ENCODE results near the gene PRRT1.
A peak's percentile ranks its signal among the peaks of the same experiment; 100 is the strongest.

PRRT1 gene

DNA sequence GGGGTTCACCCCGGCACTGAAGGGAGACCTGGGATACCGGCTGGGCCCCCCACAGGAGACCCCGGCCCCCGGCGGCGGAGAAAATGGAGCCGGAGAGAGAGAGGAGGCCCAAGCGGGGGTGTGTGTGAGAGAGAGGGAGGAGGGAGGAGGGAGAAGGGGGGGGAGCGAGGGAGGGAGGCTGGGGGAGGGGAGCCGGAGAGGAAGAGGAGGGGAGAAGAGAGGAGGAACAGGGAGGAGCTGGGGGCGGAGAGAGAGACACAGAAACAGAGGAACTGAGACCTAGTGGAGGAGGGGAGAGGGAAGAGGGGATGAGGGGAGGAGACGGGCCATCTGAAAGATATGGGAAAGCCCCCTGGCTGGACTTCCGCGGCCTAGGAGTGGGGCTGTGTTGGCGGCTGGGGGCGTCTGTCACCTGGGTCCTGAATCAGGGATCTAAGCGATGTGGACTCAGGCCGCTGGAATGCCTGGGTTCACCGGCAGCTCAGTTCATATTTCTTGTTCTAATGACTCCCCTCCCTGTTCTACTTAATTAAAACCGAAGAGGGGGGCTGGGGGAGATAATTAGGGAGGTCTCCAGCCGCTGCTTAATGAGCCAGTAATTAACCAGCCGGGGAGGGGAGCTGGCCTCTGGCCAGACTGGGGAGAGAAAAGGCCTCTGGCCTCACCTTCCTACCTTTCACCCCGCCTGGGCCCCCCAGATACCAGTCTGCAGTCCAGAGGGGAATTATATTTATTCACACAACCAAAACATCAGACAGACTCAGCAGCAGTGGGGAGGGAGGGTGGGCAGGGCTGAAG, 38.5 kb upstream of the PRRT1 start, which contains the start of gene PBX2:
Gene PBX2 (minus strand): TSS at position 149 of the 798 bp plus-strand sequence. CDS start 287 bp downstream, outside the sequence.
- H3K9me2 ChIP-seq (replicated peaks; ENCODE audit: low read depth, low read length) = no peaks in the 10 kb centered on the region
- peak within 1 kb of the TSS; percentile 99 for H3K4me2 ChIP-seq (ENCODE audit: low read depth, low read length, poor library complexity, severe bottlenecking)
- no peaks in the 10 kb centered on the region for H3F3A ChIP-seq (ENCODE audit: low read depth)
- peaks cover 57% of the 10 kb centered on the region for H3K4me1 ChIP-seq (ENCODE audit: insufficient read depth, low read length, poor library complexity, severe bottlenecking)
- peaks cover 15% of the 10 kb centered on the region; the same call in 1 of the 2 replicates for H3K36me3 ChIP-seq (ENCODE audit: insufficient read depth, low read length)
- peak within 1 kb of the TSS; percentile 91 for H3K4me3 ChIP-seq (ENCODE audit: low read length, poor library complexity, severe bottlenecking)
- H3K79me2 ChIP-seq (ENCODE audit: insufficient read depth, low read length) = peaks cover 79% of the 10 kb centered on the region
- H2AFZ ChIP-seq (ENCODE audit: low read length) = no peak within 1 kb of the TSS
- peaks cover 11% of the 10 kb centered on the region for H4K20me1 ChIP-seq (ENCODE audit: insufficient read depth, low read length, poor library complexity, severe bottlenecking)
- peak within 1 kb of the TSS; percentile 96 for H3K9ac ChIP-seq (ENCODE audit: low read depth, low read length, poor library complexity, severe bottlenecking)
- TF ChIP-seq, protein P1, sequence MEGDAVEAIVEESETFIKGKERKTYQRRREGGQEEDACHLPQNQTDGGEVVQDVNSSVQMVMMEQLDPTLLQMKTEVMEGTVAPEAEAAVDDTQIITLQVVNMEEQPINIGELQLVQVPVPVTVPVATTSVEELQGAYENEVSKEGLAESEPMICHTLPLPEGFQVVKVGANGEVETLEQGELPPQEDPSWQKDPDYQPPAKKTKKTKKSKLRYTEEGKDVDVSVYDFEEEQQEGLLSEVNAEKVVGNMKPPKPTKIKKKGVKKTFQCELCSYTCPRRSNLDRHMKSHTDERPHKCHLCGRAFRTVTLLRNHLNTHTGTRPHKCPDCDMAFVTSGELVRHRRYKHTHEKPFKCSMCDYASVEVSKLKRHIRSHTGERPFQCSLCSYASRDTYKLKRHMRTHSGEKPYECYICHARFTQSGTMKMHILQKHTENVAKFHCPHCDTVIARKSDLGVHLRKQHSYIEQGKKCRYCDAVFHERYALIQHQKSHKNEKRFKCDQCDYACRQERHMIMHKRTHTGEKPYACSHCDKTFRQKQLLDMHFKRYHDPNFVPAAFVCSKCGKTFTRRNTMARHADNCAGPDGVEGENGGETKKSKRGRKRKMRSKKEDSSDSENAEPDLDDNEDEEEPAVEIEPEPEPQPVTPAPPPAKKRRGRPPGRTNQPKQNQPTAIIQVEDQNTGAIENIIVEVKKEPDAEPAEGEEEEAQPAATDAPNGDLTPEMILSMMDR (conservative IDR thresholded peaks at IDR 0.05; ENCODE audit: low read length) = no peak
- TF ChIP-seq EZH2phosphoT487 (IDR thresholded peaks at IDR 0.05; ENCODE audit: borderline replicate concordance) = no peak
- H3K9me3 ChIP-seq (ENCODE audit: insufficient read depth, low read depth, low read length) = no peaks in the 10 kb centered on the region
- H3K27me3 ChIP-seq (ENCODE audit: insufficient read depth, low read length, poor library complexity, severe bottlenecking) = no peaks in the 10 kb centered on the region

DNA sequence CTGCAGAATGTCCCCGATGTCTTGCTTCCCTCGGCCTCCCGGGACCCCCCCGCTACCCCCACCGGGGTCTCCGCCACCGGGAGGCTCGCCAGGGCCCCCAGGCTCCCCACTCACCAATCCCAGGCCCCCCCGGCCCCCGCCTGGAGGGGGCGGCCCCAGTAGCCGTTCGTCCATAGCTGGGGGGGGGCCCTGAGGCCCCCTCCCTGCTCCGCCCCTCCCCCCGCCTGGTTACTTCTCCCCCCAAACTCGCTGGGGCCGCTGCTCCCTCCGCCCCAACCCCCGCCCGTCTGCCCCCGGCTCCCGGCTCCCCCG, 38.0 kb upstream of the PRRT1 start:
- Histone ChIP-seq H3K79me2 (ENCODE audit: insufficient read depth, low read length) (peaks cover 78% of the 10 kb centered on the region), H2AFZ (ENCODE audit: low read length) (no peak overlapping the region), H4K20me1 (ENCODE audit: insufficient read depth, low read length, poor library complexity, severe bottlenecking) (peaks cover 11% of the 10 kb centered on the region)

DNA sequence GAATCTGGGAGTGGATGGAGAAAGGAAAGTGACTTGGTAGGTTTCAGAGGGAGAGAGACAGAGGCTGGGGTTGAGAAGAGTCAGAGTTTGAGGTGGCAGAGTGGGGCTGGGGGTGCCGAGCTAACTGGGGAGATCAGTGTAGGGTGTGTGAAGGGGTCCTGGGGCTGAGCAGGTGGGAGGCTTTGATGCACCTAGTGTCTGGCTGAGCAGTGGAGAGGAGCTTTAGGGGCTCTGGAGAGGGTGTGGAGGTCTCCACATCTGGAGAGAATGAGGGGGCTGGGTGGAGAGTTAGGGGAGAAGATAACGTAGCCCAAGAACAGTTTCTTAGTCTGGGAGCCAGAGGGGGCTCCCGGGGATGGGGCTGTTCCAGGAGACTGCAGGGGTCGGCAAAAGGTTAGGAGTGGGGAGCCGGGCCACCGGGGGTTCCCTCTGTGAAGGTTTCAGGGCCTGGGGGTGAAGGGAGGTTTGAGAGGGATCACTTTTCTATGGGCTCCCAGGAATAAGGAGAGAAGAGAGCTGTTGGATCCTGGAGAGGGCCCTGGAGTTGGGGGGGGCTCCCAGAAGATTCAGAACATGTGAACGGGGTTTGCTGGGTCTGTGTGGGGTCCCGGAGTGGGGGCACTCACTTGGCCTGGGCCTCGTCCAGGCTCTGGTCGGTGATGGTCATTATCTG, 37.5 kb upstream of the PRRT1 start:
- Histone ChIP-seq H3K79me2 (ENCODE audit: insufficient read depth, low read length) (peaks cover 75% of the 10 kb centered on the region), H3K4me3 (ENCODE audit: low read length, poor library complexity, severe bottlenecking) (peak overlapping the region; percentile 91), H3K36me3 (ENCODE audit: insufficient read depth, low read length) (peaks cover 15% of the 10 kb centered on the region; the same call in 1 of the 2 replicates), H3K27me3 (ENCODE audit: insufficient read depth, low read length, poor library complexity, severe bottlenecking) (no peaks in the 10 kb centered on the region), H2AFZ (ENCODE audit: low read length) (no peak overlapping the region), H3K9me3 (ENCODE audit: insufficient read depth, low read depth, low read length) (no peaks in the 10 kb centered on the region), H3K9me2 (replicated peaks; ENCODE audit: low read depth, low read length) (no peaks in the 10 kb centered on the region), H3F3A (ENCODE audit: low read depth) (no peaks in the 10 kb centered on the region), H3K9ac (ENCODE audit: low read depth, low read length, poor library complexity, severe bottlenecking) (peak overlapping the region; percentile 96), H3K4me2 (ENCODE audit: low read depth, low read length, poor library complexity, severe bottlenecking) (peak overlapping the region; percentile 99), H3K4me1 (ENCODE audit: insufficient read depth, low read length, poor library complexity, severe bottlenecking) (peaks cover 46% of the 10 kb centered on the region), H4K20me1 (ENCODE audit: insufficient read depth, low read length, poor library complexity, severe bottlenecking) (peaks cover 11% of the 10 kb centered on the region)
- TF ChIP-seq, protein P1 (conservative IDR thresholded peaks at IDR 0.05; ENCODE audit: low read length) = no peak

More for the DNA sequence above, 38.0 kb upstream of the PRRT1 start:
- no peaks in the 10 kb centered on the region for H3K9me2 ChIP-seq (replicated peaks; ENCODE audit: low read depth, low read length)
- no peak for TF ChIP-seq EZH2phosphoT487 (IDR thresholded peaks at IDR 0.05; ENCODE audit: borderline replicate concordance)
- TF ChIP-seq, protein P1 (conservative IDR thresholded peaks at IDR 0.05; ENCODE audit: low read length) = no peak
- H3K36me3 ChIP-seq (ENCODE audit: insufficient read depth, low read length) = peaks cover 15% of the 10 kb centered on the region; the same call in 1 of the 2 replicates
- peak overlapping the region; percentile 99 for H3K4me2 ChIP-seq (ENCODE audit: low read depth, low read length, poor library complexity, severe bottlenecking)
- H3K27me3 ChIP-seq (ENCODE audit: insufficient read depth, low read length, poor library complexity, severe bottlenecking) = no peaks in the 10 kb centered on the region
- H3K4me1 ChIP-seq (ENCODE audit: insufficient read depth, low read length, poor library complexity, severe bottlenecking) = peaks cover 51% of the 10 kb centered on the region
- no peaks in the 10 kb centered on the region for H3F3A ChIP-seq (ENCODE audit: low read depth)
- H3K9ac ChIP-seq (ENCODE audit: low read depth, low read length, poor library complexity, severe bottlenecking) = peak overlapping the region; percentile 96
- H3K4me3 ChIP-seq (ENCODE audit: low read length, poor library complexity, severe bottlenecking) = peak overlapping the region; percentile 91
- no peaks in the 10 kb centered on the region for H3K9me3 ChIP-seq (ENCODE audit: insufficient read depth, low read depth, low read length)
